HEK293 (cell line): Measurements from ENCODE around the gene EMB.

Experiments
- CTCF ChIA-PET: fragments of 350-600 bp; formaldehyde crosslinking; extraction: SDS; loops from one replicate; lab custom pipeline; 2021; ENCODE audit warnings: antibody characterized with exemption; lab: Yijun Ruan, JAX
- POLR2A ChIA-PET: fragments of 300-600 bp; formaldehyde crosslinking; extraction: SDS; loops from one replicate; lab custom pipeline; 2020; ENCODE audit warnings: antibody characterized with exemption, inconsistent platforms; lab: Yijun Ruan, JAX
- H3K27ac ChIP-seq: fragments of 200-500 bp; sonication (Bioruptor generic); 2 replicates; pipeline ENCODE4 v1.5.1; 2014; ENCODE audit warnings: low read depth, low read length, control low read depth, inconsistent platforms; ENCODE audit errors: extremely low read depth
- H3K36me3 ChIP-seq, 2 experiments: fragments of 200-500 bp in 1 of 2; sonication (Bioruptor generic) in 1 of 2; 1 replicate in 1 of 2; 2 replicates in 1 of 2; pipeline ENCODE4 v1.5.1; 2014 to 2017; ENCODE audit warnings: inconsistent platforms in 2 of 2, low read length in 2 of 2; ENCODE audit not compliant: control insufficient read depth in 2 of 2, insufficient read depth in 1 of 2
- H3K4me1 ChIP-seq: fragments of 200-500 bp; sonication (Bioruptor generic); 2 replicates; pipeline ENCODE4 v1.5.1; 2014; ENCODE audit warnings: mild to moderate bottlenecking, low read length, inconsistent platforms; ENCODE audit not compliant: control insufficient read depth, insufficient read depth
- H3K4me3 ChIP-seq: 2 replicates; pipeline ENCODE4 v1.5.1; 2011; ENCODE audit warnings: low read depth, mild to moderate bottlenecking, control low read depth, low read length, moderate library complexity
- H3K9me3 ChIP-seq: fragments of 200-500 bp; sonication (Bioruptor generic); 2 replicates; pipeline ENCODE4 v1.5.1; 2014; ENCODE audit warnings: low read depth, low read length, inconsistent platforms; ENCODE audit not compliant: control insufficient read depth, insufficient read depth
- GLIS2 ChIP-seq: fragments of 450-650 bp; formaldehyde crosslinking; IDR thresholded peaks from 2 replicates; pipeline ENCODE4 v1.5.1; 2016; ENCODE audit warnings: missing biosample characterization, missing genetic modification characterization
- ZBTB20 ChIP-seq: fragments of 450-650 bp; formaldehyde crosslinking; IDR thresholded peaks from 2 replicates; pipeline ENCODE4 v1.5.1; 2016; ENCODE audit warnings: missing biosample characterization, missing genetic modification characterization
- ZEB2 ChIP-seq: fragments of 450-650 bp; formaldehyde crosslinking; IDR thresholded peaks from 2 replicates; pipeline ENCODE4 v1.5.1; 2016; ENCODE audit warnings: missing biosample characterization, missing genetic modification characterization
- ZFHX2 ChIP-seq: fragments of 450-650 bp; formaldehyde crosslinking; conservative IDR thresholded peaks from 2 replicates; pipeline ENCODE4 v1.5.1; 2016; ENCODE audit warnings: missing biosample characterization, missing genetic modification characterization
- ZFP37 ChIP-seq: fragments of 450-650 bp; formaldehyde crosslinking; IDR thresholded peaks from 2 replicates; pipeline ENCODE4 v1.5.1; 2016; ENCODE audit warnings: missing biosample characterization, missing genetic modification characterization
- ZNF121 ChIP-seq: fragments of 450-650 bp; formaldehyde crosslinking; IDR thresholded peaks from 2 replicates; pipeline ENCODE4 v1.5.1; 2016; ENCODE audit warnings: missing biosample characterization, missing genetic modification characterization
- ZNF239 ChIP-seq: fragments of 450-650 bp; formaldehyde crosslinking; IDR thresholded peaks from 2 replicates; pipeline ENCODE4 v1.5.1; 2016; ENCODE audit warnings: missing biosample characterization, missing genetic modification characterization
- ZNF311 ChIP-seq: fragments of 450-650 bp; formaldehyde crosslinking; IDR thresholded peaks from 2 replicates; pipeline ENCODE4 v1.5.1; 2017; ENCODE audit warnings: missing biosample characterization, missing genetic modification characterization, borderline replicate concordance
- ZNF416 ChIP-seq: fragments of 450-650 bp; formaldehyde crosslinking; IDR thresholded peaks from 2 replicates; pipeline ENCODE4 v1.5.1; 2016; ENCODE audit warnings: missing biosample characterization, missing genetic modification characterization
- ZNF518A ChIP-seq: fragments of 450-650 bp; formaldehyde crosslinking; conservative IDR thresholded peaks from 2 replicates; pipeline ENCODE4 v1.5.1; 2016; ENCODE audit warnings: low read depth, missing biosample characterization, missing genetic modification characterization
- ZNF530 ChIP-seq: fragments of 450-650 bp; formaldehyde crosslinking; IDR thresholded peaks from 2 replicates; pipeline ENCODE4 v1.5.1; 2016; ENCODE audit warnings: low read depth, missing biosample characterization, missing genetic modification characterization
- ZNF544 ChIP-seq: fragments of 450-650 bp; formaldehyde crosslinking; IDR thresholded peaks from 2 replicates; pipeline ENCODE4 v1.5.0; 2017; ENCODE audit warnings: missing biosample characterization, missing genetic modification characterization
- ZNF560 ChIP-seq: fragments of 450-650 bp; formaldehyde crosslinking; IDR thresholded peaks from 2 replicates; pipeline ENCODE4 v1.5.1; 2017; ENCODE audit warnings: missing biosample characterization, missing genetic modification characterization, borderline replicate concordance
- ZNF561 ChIP-seq: fragments of 450-650 bp; IDR thresholded peaks from 2 replicates; pipeline ENCODE4 v1.5.1; 2018; ENCODE audit warnings: missing biosample characterization, missing genetic modification characterization, borderline replicate concordance
- ZNF645 ChIP-seq: fragments of 450-650 bp; formaldehyde crosslinking; IDR thresholded peaks from 2 replicates; pipeline ENCODE4; 2016; ENCODE audit warnings: missing biosample characterization, missing genetic modification characterization
- ZNF776 ChIP-seq: fragments of 450-650 bp; formaldehyde crosslinking; IDR thresholded peaks from 2 replicates; pipeline ENCODE4 v1.5.0; 2017; ENCODE audit warnings: missing biosample characterization, missing genetic modification characterization, borderline replicate concordance
- ZNF791 ChIP-seq: fragments of 450-650 bp; formaldehyde crosslinking; IDR thresholded peaks from 2 replicates; pipeline ENCODE4 v1.5.1; 2016; ENCODE audit warnings: missing biosample characterization, missing genetic modification characterization
- ZNF792 ChIP-seq: fragments of 450-650 bp; formaldehyde crosslinking; IDR thresholded peaks from 2 replicates; pipeline ENCODE4 v1.5.1; 2016; ENCODE audit warnings: missing biosample characterization, missing genetic modification characterization
- ZNF837 ChIP-seq: fragments of 450-650 bp; formaldehyde crosslinking; IDR thresholded peaks from 2 replicates; pipeline ENCODE4 v1.5.1; 2016; ENCODE audit warnings: missing biosample characterization, missing genetic modification characterization

Gene EMB

DNA sequence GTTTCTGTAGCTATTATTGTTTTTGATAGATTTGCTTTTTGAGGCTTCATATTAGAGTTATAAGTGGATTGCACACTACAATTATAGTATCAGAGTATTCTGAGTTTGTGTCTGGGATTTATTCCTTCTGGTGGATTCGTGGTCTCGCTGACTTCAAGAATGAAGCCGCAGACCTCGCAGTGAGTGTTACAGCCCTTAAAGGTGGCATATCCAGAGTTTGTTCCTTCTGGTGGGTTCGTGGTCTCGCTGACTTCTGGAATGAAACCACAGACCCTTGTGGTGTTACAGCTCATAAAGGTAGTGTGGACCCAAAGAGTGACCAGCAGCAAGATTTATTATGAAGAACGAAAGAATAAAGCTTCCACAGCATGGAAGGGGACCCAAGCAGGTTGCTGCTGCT lies 6.9 kb upstream of the EMB start:
- Histone ChIP-seq H3K9me3 (no peaks in the 10 kb centered on the region), H3K36me3 (no peaks in the 10 kb centered on the region), H3K4me1 (no peaks in the 10 kb centered on the region), H3K4me3 (no peak overlapping the region), H3K27ac (no peak overlapping the region)
- POLR2A ChIA-PET = no interaction called here
- TF ChIP-seq GLIS2 (tag by site-specific recombination) (no peak), ZNF645 (tag by site-specific recombination) (no peak), ZBTB20 (no peak)
- CTCF ChIA-PET = no interaction called here

DNA sequence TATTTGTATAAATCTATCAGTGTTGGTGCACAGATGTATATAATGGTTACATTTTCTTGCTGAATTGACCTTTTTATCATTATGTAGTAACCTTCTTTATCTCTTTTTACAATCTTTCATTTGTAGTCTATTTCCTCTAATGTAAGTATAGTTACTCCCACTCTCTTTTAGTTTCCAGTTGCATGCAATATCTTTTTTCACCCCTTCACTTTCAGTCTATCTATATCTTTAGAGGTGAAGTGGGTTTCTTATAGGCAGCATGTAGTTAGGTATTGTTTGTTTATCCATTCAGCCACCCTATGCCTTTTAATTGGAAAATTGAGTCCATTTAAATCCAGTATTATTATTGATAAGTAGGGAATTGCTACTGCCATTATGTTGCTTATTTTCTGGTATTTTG lies 6.1 kb upstream of the EMB start:
- no peak overlapping the region for H3K27ac ChIP-seq
- POLR2A ChIA-PET = no interaction called here
- TF ChIP-seq ZNF776 (tag by site-specific recombination) = no peak
- no peak for TF ChIP-seq ZFHX2 (tag by site-specific recombination)
- TF ChIP-seq ZFP37 (tag by site-specific recombination) = no peak
- no peak for TF ChIP-seq ZNF560 (tag by site-specific recombination)
- TF ChIP-seq ZNF121 = no peak
- TF ChIP-seq ZNF518A (tag by site-specific recombination) = no peak
- no peak for TF ChIP-seq ZNF791 (tag by site-specific recombination)
- no peak for TF ChIP-seq ZNF416
- no peak for TF ChIP-seq ZEB2 (tag by site-specific recombination)
- TF ChIP-seq ZNF837 (tag by site-specific recombination) = no peak
- no peak for TF ChIP-seq ZNF311
- TF ChIP-seq ZNF792 = no peak
- TF ChIP-seq ZNF530 (tag by site-specific recombination) = no peak
- TF ChIP-seq ZNF561 (tag by site-specific recombination) = no peak
- no peak for TF ChIP-seq ZNF544
- no peak for TF ChIP-seq ZNF239 (tag by site-specific recombination)
- TF ChIP-seq GLIS2 (tag by site-specific recombination) = no peak

More for the DNA sequence above, 6.1 kb upstream of the EMB start:
- CTCF ChIA-PET = no interaction called here
- Histone ChIP-seq H3K4me3 (no peak overlapping the region), H3K4me1 (no peaks in the 10 kb centered on the region), H3K36me3 (no peaks in the 10 kb centered on the region), H3K9me3 (no peaks in the 10 kb centered on the region)
